Stomach (tissue), 9 donors: ENCODE data around the gene RALGAPA2. TPM values are rescaled to one million over a fixed set of nuclear protein-coding genes. Genes with fewer than 3 reads are reported as not detected.
A peak's percentile ranks its signal among the peaks of the same experiment; 100 is the strongest.

Source experiments
- DNase-seq, 2 donors: peaks; one replicate each; pipeline versions ENCODE4 v3.0.0 to v3.0.0-alpha.2; 2013 to 2019
- H3K27ac ChIP-seq, 5 donors: fragments of 200-600 bp in 4 of 5; sonication (generic) in 4 of 5; one replicate each; pipeline ENCODE4 v1.5.1; 2013 to 2019; ENCODE audit warnings: mild to moderate bottlenecking in 1 of 5, moderate library complexity in 1 of 5
- H3K27me3 ChIP-seq, 3 donors: fragments of 200-600 bp; sonication (generic); one replicate each; pipeline ENCODE4 v1.5.1; 2017 to 2019; ENCODE audit warnings: mixed run types in 1 of 3
- H3K36me3 ChIP-seq, 4 donors: fragments of 200-600 bp; sonication (generic); 1 replicate in 3 of 4; 2 replicates in 1 of 4; pipeline ENCODE4 v1.5.1; 2016 to 2019
- H3K4me1 ChIP-seq, 4 donors: fragments of 200-600 bp; sonication (generic); one replicate each; pipeline ENCODE4 v1.5.1; 2016 to 2019
- H3K4me3 ChIP-seq, 4 donors: fragments of 200-600 bp; sonication (generic) in 3 of 4; one replicate each; pipeline ENCODE4 v1.5.1; 2016 to 2019; ENCODE audit warnings: mild to moderate bottlenecking in 1 of 4
- H3K9me3 ChIP-seq, 4 donors: fragments of 200-600 bp; sonication (generic); one replicate each; pipeline ENCODE4 v1.5.1; 2016 to 2019
- CTCF ChIP-seq, 7 experiments: fragments of 450-650 bp in 4 of 7; fragments of 200-600 bp in 3 of 7; sonication (generic) in 3 of 7; IDR thresholded peaks; one replicate each; pipeline ENCODE4 v1.5.1; 2016 to 2019; ENCODE audit warnings: antibody characterized with exemption in 7 of 7, control low read depth in 2 of 7, mild to moderate bottlenecking in 1 of 7
- EP300 ChIP-seq: sonication (generic); formaldehyde crosslinking; IDR thresholded peaks from one replicate; pipeline ENCODE4 v1.6.1; 2017; ENCODE audit warnings: antibody characterized with exemption
- POLR2A ChIP-seq, 4 donors: fragments of 450-650 bp; IDR thresholded peaks; one replicate each; pipeline ENCODE4 v1.6.1; 2016; ENCODE audit warnings: antibody characterized with exemption in 4 of 4, control low read depth in 2 of 4, mild to moderate bottlenecking in 1 of 4, moderate library complexity in 1 of 4
- POLR2AphosphoS5 ChIP-seq, 3 donors: sonication (generic); formaldehyde crosslinking; IDR thresholded peaks; one replicate each; pipeline ENCODE4 v1.6.1; 2016; ENCODE audit warnings: antibody characterized with exemption in 3 of 3
- WGBS, 5 donors: extraction: QIAGEN DNeasy Blood & Tissue Kit in 3 of 5; methylation state at CpG; one replicate each; pipeline versions ENCODE4 v1.1.5 to v1.1.7; 2013 to 2018; 5-methylcytosine and 5-hydroxymethylcytosine counted together
- intact Hi-C: fragments of 100-400 bp; cut with DNase I; formaldehyde crosslinking; loops from one replicate; pipeline ENCODE4 v1.15.1; 2023; ENCODE audit warnings: low total_unique reads
- polyA plus RNA-seq, 3 donors: library from polyadenylated mRNA; stranded (reverse); fragments of 200-250 nt; gene quantifications; one replicate each; pipeline ENCODE4 v1.2.3, GENCODE V29; 2013
- total RNA-seq, 5 donors: library from RNA; depleted of rRNA; stranded (reverse); fragments of >200 nt; gene quantifications; one replicate each; pipeline versions ENCODE4 v1.1.0 to v1.2.3, GENCODE V29; 2014 to 2016
- donor health status: healthy with polysubstance abuse.
- donor health status: Bipolar disorder and iron deficiency.
- donor health status: healthy.

Gene RALGAPA2
- total and polyA plus RNA-seq, 8 donors, result 4.3 to 159 (median 48.7) TPM

- DNase-seq, result no peak
- TF ChIP-seq EP300 (no peak), POLR2A (IDR thresholded peaks at IDR 0.05) (no peak), POLR2AphosphoS5 (IDR thresholded peaks at IDR 0.05) (no peak), CTCF (IDR thresholded peaks at IDR 0.05) (no peak)
- intact Hi-C loops, result no loop called here
- Histone ChIP-seq H3K27ac (peak overlapping the region in 1 of 5 donors; percentile 86), H3K9me3 (no peaks in the 10 kb centered on the region), H3K4me1 (peaks cover 37 to 51% (median 45%) of the 10 kb centered on the region in 4 donors), H3K27me3 (no peaks in the 10 kb centered on the region), H3K36me3 (no peaks in the 10 kb centered on the region), H3K4me3 (no peak overlapping the region)
- 57 to 75% (median 62%) methylated on average over 4 of the region's 4 CpGs for WGBS, 5 donors
Observed at GRCh38 chr20:20740541-20740940, 28.1 kb upstream of the RALGAPA2 start.

GRCh38 chr20:20737158-20737557, 24.7 kb upstream of the RALGAPA2 start:
- no peaks in the 10 kb centered on the region for H3K9me3 ChIP-seq
- H3K4me1 ChIP-seq, result peaks cover 10 to 20% (median 17%) of the 10 kb centered on the region in 4 donors
- 42 to 71% (median 66%) methylated on average over 2 of the region's 2 CpGs for WGBS, 5 donors
- H3K36me3 ChIP-seq, result no peaks in the 10 kb centered on the region
- H3K4me3 ChIP-seq, result no peak overlapping the region
- intact Hi-C loops, result no loop called here
- TF ChIP-seq EP300 (no peak), POLR2A (IDR thresholded peaks at IDR 0.05) (no peak), CTCF (IDR thresholded peaks at IDR 0.05) (no peak), POLR2AphosphoS5 (IDR thresholded peaks at IDR 0.05) (no peak)
- no peak for DNase-seq
- H3K27me3 ChIP-seq, result no peaks in the 10 kb centered on the region
- no peak overlapping the region for H3K27ac ChIP-seq

- no peak overlapping the region for H3K27ac ChIP-seq
- TF ChIP-seq CTCF (IDR thresholded peaks at IDR 0.05) (no peak), POLR2A (IDR thresholded peaks at IDR 0.05) (no peak), EP300 (no peak), POLR2AphosphoS5 (IDR thresholded peaks at IDR 0.05) (no peak)
- H3K27me3 ChIP-seq, result no peaks in the 10 kb centered on the region
- no peak for DNase-seq
- no peaks in the 10 kb centered on the region for H3K36me3 ChIP-seq
- H3K4me1 ChIP-seq, result peaks cover 7 to 11% (median 8%) of the 10 kb centered on the region in 4 donors
- 93 to 95% (median 93%) methylated on average over 6 of the region's 6 CpGs for WGBS, 5 donors
- no peaks in the 10 kb centered on the region for H3K9me3 ChIP-seq
- no peak overlapping the region for H3K4me3 ChIP-seq
- intact Hi-C loops, result no loop called here
Observed at GRCh38 chr20:20736303-20736702, 23.9 kb upstream of the RALGAPA2 start.

- Histone ChIP-seq H3K27ac (peak overlapping the region in 1 of 5 donors; percentile 10), H3K36me3 (no peaks in the 10 kb centered on the region), H3K9me3 (no peaks in the 10 kb centered on the region), H3K4me1 (no peaks in the 10 kb centered on the region), H3K4me3 (no peak overlapping the region), H3K27me3 (no peaks in the 10 kb centered on the region)
- intact Hi-C loops, result no loop called here
- WGBS, 5 donors, result 55 to 63% (median 59%) methylated on average over 3 of the region's 3 CpGs
- no peak for TF ChIP-seq CTCF (IDR thresholded peaks at IDR 0.05)
- TF ChIP-seq POLR2A (IDR thresholded peaks at IDR 0.05), result no peak
- no peak for TF ChIP-seq EP300
- TF ChIP-seq POLR2AphosphoS5 (IDR thresholded peaks at IDR 0.05), result no peak
- DNase-seq, result peak in 1 of 2 donors; percentile 46
Observed at GRCh38 chr20:20734475-20734948, 22.1 kb upstream of the RALGAPA2 start.
